Activated B cell treated with CpG ODN at 0.5 μM for 24 hours (primary cell): Measurements from ENCODE around the gene KDM3B. TPM values are rescaled to one million over a fixed set of nuclear protein-coding genes. Genes with fewer than 3 reads are reported as not detected.

Experiments
- ATAC-seq: fragments of 200-7000 bp; cut with Tn5 transposase; one replicate; pipeline ENCODE4 v1.10.0; 2021; ENCODE audit warnings: low read depth, mild to moderate bottlenecking, moderate library complexity
- CTCF ChIA-PET: fragments of 350-600 bp; sonication (Branson Sonifier 250); formaldehyde crosslinking; loops from one replicate; lab custom pipeline; 2021; ENCODE audit warnings: antibody characterized with exemption; lab: Charles Lee
- POLR2A ChIA-PET: fragments of 350-600 bp; sonication (Branson Sonifier 250); formaldehyde crosslinking; loops from one replicate; lab custom pipeline; 2021; ENCODE audit warnings: antibody characterized with exemption; lab: Charles Lee
- DNase-seq: peaks from one replicate; pipeline ENCODE4 v3.0.0; 2022
- H3K27ac Mint-ChIP-seq: one replicate; pipeline ENCODE4 v1.8.0; 2020; ENCODE audit warnings: mixed read lengths
- H3K27me3 Mint-ChIP-seq: one replicate; pipeline ENCODE4 v1.8.0; 2021; ENCODE audit warnings: mixed read lengths
- H3K36me3 Mint-ChIP-seq: one replicate; pipeline ENCODE4 v1.8.0; 2021; ENCODE audit warnings: low read depth, mixed read lengths
- H3K4me1 Mint-ChIP-seq: one replicate; pipeline ENCODE4 v1.8.0; 2021; ENCODE audit warnings: mixed read lengths
- H3K4me3 Mint-ChIP-seq: one replicate; pipeline ENCODE4 v1.8.0; 2020; ENCODE audit warnings: mild to moderate bottlenecking, mixed read lengths
- H3K9me3 Mint-ChIP-seq: one replicate; pipeline ENCODE4 v1.8.0; 2020; ENCODE audit warnings: mixed read lengths
- intact Hi-C: fragments of 100-400 bp; cut with micrococcal nuclease; formaldehyde crosslinking; loops from one replicate; pipeline ENCODE4 v1.15.1; 2024
- total RNA-seq: library from RNA; stranded (reverse); gene quantifications from 2 replicates; pipeline ENCODE4 v1.2.3, GENCODE V29; 2022
- TF ChIP-seq, protein P1 (sequence below): fragments of 200-600 bp; IDR thresholded peaks from one replicate; pipeline ENCODE4 v1.8.0; 2022; ENCODE audit warnings: antibody characterized with exemption, mild to moderate bottlenecking

The KDM3B gene, protein sequence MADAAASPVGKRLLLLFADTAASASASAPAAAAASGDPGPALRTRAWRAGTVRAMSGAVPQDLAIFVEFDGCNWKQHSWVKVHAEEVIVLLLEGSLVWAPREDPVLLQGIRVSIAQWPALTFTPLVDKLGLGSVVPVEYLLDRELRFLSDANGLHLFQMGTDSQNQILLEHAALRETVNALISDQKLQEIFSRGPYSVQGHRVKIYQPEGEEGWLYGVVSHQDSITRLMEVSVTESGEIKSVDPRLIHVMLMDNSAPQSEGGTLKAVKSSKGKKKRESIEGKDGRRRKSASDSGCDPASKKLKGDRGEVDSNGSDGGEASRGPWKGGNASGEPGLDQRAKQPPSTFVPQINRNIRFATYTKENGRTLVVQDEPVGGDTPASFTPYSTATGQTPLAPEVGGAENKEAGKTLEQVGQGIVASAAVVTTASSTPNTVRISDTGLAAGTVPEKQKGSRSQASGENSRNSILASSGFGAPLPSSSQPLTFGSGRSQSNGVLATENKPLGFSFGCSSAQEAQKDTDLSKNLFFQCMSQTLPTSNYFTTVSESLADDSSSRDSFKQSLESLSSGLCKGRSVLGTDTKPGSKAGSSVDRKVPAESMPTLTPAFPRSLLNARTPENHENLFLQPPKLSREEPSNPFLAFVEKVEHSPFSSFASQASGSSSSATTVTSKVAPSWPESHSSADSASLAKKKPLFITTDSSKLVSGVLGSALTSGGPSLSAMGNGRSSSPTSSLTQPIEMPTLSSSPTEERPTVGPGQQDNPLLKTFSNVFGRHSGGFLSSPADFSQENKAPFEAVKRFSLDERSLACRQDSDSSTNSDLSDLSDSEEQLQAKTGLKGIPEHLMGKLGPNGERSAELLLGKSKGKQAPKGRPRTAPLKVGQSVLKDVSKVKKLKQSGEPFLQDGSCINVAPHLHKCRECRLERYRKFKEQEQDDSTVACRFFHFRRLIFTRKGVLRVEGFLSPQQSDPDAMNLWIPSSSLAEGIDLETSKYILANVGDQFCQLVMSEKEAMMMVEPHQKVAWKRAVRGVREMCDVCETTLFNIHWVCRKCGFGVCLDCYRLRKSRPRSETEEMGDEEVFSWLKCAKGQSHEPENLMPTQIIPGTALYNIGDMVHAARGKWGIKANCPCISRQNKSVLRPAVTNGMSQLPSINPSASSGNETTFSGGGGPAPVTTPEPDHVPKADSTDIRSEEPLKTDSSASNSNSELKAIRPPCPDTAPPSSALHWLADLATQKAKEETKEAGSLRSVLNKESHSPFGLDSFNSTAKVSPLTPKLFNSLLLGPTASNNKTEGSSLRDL (N-terminal part only)
- total RNA-seq, result 85.5 and 94.0 TPM in 2 replicates

DNA sequence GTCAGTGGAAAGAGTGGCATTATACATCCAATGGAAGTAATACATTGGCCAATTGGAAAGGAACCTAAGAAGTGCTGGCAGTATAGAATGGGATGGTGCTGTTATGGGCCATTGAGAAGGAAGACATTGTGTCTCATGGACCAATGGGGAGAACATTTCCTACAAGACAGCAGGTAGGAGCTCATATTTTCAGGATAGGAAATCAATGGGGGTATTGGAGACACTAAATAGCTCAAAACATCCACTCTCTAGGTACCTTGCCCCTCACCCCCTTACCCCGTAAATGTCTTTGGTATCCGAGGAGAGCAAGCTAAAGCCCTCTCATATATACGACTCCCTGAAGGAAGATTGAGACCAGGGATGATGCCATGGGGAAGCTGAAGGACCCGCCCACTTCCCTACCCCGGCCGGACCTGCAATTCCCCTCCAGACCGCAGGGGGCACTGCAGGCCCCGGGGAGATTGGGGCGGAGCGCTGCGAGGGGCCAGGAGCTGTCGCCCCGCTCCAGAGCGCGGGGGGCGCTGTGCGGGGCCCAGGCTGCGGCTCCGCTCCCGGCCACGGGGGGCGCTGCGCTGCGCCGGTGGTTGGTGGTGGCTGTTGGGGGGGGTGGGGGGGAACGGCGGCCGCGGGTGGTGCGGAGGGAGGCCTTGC is at the start of gene KDM3B:
KDM3B (plus strand) TSS at position 615 of the 651 bp plus-strand sequence. CDS start 111 bp downstream, outside the sequence.
- CTCF ChIA-PET, result interaction anchor here (0.6 to 5.8 kb wide), 25 partner anchors 12 to 943 kb away, joined by 3 to 134 read pairs (median 4); partner anchors contain the start of genes CDC25C, EGR1, ETF1 and FAM53C
- Mint-ChIP-seq H3K27me3 (no peaks in the 10 kb centered on the region), H3K4me3 (peak within 1 kb of the TSS; percentile 92), H3K27ac (peak within 1 kb of the TSS; percentile 91), H3K36me3 (peaks cover 30% of the 10 kb centered on the region), H3K4me1 (peaks cover 51% of the 10 kb centered on the region), H3K9me3 (peaks cover 4% of the 10 kb centered on the region)
- ATAC-seq, result peak; percentile 86
- peak; percentile 99 for DNase-seq
- TF ChIP-seq, protein P1, sequence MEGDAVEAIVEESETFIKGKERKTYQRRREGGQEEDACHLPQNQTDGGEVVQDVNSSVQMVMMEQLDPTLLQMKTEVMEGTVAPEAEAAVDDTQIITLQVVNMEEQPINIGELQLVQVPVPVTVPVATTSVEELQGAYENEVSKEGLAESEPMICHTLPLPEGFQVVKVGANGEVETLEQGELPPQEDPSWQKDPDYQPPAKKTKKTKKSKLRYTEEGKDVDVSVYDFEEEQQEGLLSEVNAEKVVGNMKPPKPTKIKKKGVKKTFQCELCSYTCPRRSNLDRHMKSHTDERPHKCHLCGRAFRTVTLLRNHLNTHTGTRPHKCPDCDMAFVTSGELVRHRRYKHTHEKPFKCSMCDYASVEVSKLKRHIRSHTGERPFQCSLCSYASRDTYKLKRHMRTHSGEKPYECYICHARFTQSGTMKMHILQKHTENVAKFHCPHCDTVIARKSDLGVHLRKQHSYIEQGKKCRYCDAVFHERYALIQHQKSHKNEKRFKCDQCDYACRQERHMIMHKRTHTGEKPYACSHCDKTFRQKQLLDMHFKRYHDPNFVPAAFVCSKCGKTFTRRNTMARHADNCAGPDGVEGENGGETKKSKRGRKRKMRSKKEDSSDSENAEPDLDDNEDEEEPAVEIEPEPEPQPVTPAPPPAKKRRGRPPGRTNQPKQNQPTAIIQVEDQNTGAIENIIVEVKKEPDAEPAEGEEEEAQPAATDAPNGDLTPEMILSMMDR, result peak; percentile 99
- POLR2A ChIA-PET, result interaction anchor here (1.1 to 11.1 kb wide), 8 partner anchors 15 to 223 kb away, joined by 4 to 322 read pairs (median 14); partner anchors contain the start of genes BRD8, CDC23, CDC25C and EGR1
- intact Hi-C loops, result loop anchor here (1.0 to 10.0 kb wide), 6 partner anchors 14 to 943 kb away; partner anchors contain the start of genes CDC23, CDC25C, FAM13B and FAM53C

DNA sequence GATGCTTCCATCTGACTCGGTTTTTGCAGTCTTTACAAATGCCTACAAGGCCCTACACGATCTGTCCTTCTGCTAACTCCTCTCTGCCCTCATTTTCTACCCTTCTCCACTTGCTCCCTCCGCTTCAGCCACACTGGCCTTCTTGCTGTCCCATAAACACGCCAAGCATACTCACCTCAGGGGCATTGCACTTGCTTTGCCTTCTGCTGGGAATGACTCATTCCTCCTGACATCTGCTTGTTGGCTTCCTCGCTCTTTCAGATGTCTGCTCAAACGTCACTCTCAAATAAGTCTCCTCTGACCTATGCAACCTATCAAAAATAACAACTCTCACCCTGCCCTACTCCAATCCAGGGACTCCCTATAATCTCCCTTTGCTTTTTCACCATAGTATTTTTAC is 49.1 kb upstream of the KDM3B start:
- TF ChIP-seq, protein P1, result no peak
- Mint-ChIP-seq H3K9me3 (peaks cover 8% of the 10 kb centered on the region), H3K4me3 (no peak overlapping the region), H3K36me3 (no peaks in the 10 kb centered on the region), H3K4me1 (no peaks in the 10 kb centered on the region), H3K27ac (no peak overlapping the region), H3K27me3 (no peaks in the 10 kb centered on the region)
- intact Hi-C loops, result no loop called here
- ChIA-PET CTCF (interaction anchor here (0.7 kb wide), 1 partner anchor 63 kb away, joined by 3 read pairs; no protein-coding TSS in a partner anchor), POLR2A (interaction anchor here (0.7 kb wide), 1 partner anchor 470 kb away, joined by 3 read pairs; no protein-coding TSS in a partner anchor)
- DNase-seq, result no peak
- no peak for ATAC-seq

DNA sequence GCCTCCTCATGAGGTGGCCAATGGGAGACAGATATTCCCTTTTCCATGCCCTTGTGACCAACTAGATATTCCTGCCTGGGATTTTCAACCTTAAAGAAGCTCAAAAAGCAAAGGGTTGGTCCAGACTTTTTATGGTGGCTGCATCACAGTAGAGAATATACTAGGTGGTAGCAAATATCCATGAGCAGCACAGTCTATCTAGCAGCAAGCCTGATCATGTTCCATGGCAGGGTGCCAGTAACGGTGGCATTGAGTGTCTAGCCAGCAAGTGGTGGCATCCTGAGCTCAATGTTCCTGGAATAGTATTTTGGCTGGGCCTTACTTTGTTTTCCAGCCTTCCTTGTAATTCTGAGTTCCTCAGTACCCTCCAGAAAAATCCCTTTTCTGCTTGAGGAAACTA is 46.7 kb upstream of the KDM3B start:
- ChIA-PET CTCF (no interaction called here), POLR2A (no interaction called here)
- Mint-ChIP-seq H3K4me1 (no peaks in the 10 kb centered on the region), H3K9me3 (no peaks in the 10 kb centered on the region), H3K36me3 (no peaks in the 10 kb centered on the region), H3K4me3 (no peak overlapping the region), H3K27me3 (no peaks in the 10 kb centered on the region), H3K27ac (no peak overlapping the region)
- TF ChIP-seq, protein P1, result no peak
- intact Hi-C loops, result no loop called here
- no peak for ATAC-seq
- no peak for DNase-seq

DNA sequence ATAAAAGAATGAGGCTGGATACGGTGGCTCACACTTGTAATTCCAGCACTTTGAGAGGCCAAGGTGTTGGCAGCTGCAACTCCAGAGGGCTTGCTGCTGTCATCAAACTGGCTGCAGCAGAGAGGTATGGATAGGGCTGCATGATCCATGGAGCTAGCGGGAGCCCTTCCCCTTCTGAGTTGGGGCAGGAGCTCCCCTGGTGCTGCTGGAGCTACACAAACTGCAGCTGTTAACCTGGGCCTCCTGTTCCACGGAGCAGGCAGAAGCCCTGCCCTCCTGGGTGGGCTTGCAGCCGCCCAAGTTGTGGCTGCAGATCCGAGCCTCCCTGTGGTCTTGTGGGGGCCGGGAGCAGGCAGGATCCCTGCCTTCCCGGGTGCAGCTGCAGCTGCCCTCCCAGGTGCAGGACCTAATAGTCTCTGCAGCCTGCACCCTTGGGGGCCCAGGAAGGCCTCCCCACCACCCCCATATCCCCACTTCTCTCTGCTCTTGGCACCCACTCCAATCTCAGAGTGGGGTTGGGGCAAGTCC is 36.7 kb upstream of the KDM3B start:
- POLR2A ChIA-PET, result no interaction called here
- H3K4me3 Mint-ChIP-seq, result no peak overlapping the region
- peaks cover 3% of the 10 kb centered on the region for H3K9me3 Mint-ChIP-seq
- CTCF ChIA-PET, result no interaction called here
- no peaks in the 10 kb centered on the region for H3K4me1 Mint-ChIP-seq
- DNase-seq (no peak), ATAC-seq (no peak)
- H3K36me3 Mint-ChIP-seq, result no peaks in the 10 kb centered on the region
- H3K27ac Mint-ChIP-seq, result no peak overlapping the region
- H3K27me3 Mint-ChIP-seq, result no peaks in the 10 kb centered on the region
- TF ChIP-seq, protein P1, result no peak
- intact Hi-C loops, result loop anchor here (10.0 kb wide), 1 partner anchor 71 kb away; no protein-coding TSS in a partner anchor
